Superior temporal gyrus (tissue), 1 donor: ENCODE measurements around the gene GPR149.

Experiments
- DNase-seq: peaks from one replicate; pipeline ENCODE4 v3.0.0-alpha.2; 2016; ENCODE audit errors: extremely low spot score

The GPR149 gene

DNA sequence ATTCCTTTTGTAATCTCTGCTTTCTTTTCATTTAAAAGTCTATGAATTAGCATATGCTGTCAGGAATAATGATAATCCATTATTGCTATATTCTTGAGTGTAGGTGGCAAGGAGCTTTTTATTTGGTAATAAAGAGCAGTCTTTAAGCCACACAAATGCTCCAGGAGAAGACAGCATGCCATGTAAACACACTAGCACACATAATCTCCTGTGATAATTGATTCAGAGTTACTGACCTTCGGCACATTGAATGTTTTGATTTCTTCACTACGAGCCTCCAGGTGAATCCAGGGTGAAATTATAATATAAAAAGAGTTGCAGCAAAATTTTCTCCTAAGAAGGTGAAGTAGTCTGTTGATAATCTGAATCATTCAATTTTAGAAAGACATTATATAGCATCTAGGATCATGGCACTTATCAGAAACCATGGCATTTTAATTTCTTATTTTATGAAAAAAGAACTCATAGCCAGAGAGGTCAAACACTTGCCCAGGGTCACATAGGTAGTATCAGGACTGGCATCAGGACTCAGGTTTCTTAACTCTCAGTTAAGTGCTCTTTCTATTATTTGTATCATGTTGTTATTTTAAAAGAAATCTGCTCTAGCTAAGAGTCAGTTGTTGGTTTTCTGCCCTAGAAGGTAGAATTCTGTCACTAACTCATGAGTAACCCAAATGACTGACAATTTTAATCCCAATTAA, 84.4 kb downstream of the GPR149 start:
- DNase-seq: no peak

DNA sequence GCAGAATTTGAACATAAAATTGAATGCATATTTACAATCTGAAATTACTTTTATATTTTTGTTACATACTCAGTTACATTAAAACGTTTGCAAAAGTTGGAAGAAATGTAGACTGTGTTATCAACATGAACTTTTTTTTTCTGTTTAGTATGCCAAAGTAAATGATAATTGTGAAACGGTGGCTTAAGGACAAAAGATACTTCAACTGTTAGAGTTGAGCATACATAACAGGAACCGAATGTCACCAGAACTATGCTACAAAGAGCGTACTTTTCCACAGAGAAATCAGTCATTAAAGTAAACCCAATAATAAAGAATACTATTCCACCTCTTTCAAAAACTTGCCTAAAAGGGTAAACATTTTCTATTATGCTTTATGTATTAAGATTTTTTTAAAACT, 91.4 kb downstream of the GPR149 start:
- DNase-seq: no peak

DNA sequence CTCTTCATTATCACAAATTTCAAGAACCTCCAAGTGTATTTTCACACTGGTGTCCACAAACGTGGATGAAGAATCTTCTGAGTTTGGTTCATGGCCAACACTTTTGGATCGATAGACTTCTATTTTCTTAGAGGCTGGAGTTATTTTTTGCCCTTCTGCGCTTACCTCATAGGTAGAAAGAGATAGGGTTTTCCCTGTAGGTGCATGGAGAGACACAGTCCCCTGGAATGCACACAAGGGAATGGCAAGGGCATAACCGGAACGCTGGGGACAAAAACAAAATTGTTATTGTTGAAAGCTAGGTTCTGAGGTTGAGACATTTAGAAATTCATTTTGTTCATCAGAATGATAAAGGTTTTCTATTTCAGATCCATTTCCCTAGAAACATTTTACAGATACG, 92.0 kb downstream of the GPR149 start:
- no peak for DNase-seq

DNA sequence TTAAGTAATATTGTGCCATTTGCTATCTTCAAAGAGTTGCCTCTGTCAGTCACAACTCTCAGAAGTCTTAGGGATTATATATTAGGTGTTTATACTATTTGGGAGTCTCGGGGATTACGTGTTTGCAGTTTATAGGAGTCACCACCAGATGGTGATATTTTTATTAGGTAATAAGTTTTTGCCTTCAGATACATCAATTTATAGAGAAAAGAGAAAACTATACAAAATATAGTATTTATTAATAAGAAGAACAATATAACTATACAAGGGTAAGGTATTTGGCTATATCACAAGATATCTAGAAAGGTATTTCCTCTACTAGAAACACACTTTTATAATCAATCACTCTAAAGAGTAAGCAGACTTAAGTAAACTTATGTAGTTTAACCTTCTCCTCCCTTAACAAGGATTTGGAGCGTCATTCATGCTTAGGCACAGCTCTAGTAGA, 95.0 kb downstream of the GPR149 start:
- DNase-seq: peak; percentile 72

DNA sequence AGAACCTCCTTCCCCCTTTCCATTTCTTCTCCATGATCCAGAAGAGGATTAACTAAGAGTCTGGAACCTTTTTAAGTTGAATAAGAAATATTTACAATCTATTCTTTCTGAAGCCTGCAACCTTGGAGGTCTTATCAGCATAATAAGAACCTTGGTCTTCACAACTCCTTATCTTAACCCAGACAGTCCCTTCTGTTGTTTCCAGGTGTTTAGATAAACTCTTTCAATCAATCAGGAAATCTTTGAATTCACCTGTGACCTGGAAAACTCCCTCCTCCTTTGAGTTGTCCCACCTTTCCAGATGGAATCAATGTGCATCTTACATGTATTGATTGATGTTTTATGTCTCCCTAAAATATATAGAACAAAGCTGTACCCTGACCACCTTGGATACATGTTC, 102.1 kb downstream of the GPR149 start:
- DNase-seq: no peak

DNA sequence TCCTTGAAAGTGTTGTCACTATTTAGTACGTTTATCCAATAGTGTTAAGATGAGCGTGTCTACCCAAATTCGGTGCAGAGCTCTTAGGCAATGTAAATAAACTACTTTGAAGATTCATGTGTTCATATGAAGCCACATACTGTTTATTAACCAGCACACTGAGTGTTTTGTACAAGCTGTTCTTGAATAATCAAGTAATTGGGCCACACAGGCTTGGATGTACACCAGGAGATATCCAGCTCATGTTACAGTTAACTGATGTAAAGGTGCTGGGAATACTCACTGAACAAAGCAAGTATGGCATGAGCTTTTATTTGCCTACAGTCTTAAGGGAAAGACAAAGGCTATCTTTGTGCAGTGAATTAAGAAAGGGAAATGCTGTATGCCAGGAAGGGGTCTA, 105.1 kb downstream of the GPR149 start:
- DNase-seq: no peak

DNA sequence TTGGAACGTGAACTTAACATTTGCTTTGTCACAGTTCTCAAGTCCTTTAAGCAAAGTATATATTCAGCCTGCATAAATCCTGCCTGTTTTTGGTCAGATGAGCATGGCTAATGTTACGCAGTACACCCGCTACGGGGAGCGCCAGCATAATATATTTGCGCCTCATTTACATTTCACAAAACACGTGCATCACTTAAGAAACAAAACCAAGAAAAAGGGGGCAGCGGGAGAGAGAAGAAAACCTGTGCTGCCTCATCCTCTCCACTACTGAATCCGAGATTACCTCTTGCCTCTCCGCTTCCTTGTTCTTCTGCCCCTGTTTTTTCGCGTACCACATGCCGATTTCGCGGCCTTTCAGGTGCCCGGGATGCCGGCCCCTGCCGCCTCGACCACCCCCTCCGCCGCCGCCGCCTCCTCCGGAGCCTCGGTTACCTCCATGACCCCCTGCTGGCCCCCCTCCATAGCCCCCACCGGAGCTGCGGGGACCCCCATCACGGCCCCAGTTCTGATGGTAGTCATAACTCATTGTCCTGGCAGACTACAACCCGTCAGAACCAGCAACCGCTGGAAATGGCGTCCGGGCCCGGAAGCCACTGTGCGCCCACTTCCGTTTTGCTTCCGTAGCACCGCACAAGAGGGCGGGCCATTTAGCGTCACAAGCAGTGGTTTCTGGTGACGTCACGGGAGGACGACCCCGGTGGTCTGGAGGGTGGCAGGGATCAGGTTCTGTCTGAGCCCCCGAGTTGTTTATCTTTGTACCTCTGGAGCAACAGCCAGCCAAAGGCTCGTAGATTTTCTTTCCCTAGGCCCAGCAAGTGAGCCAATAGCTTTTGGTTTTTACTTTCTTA, 105.9 kb downstream of the GPR149 start, which contains the start of gene DHX36:
Gene DHX36 (minus strand): TSS at position 597 of the 848 bp plus-strand sequence. CDS start 71 bp downstream, at position 526.
- DNase-seq: peak; percentile 93

DNA sequence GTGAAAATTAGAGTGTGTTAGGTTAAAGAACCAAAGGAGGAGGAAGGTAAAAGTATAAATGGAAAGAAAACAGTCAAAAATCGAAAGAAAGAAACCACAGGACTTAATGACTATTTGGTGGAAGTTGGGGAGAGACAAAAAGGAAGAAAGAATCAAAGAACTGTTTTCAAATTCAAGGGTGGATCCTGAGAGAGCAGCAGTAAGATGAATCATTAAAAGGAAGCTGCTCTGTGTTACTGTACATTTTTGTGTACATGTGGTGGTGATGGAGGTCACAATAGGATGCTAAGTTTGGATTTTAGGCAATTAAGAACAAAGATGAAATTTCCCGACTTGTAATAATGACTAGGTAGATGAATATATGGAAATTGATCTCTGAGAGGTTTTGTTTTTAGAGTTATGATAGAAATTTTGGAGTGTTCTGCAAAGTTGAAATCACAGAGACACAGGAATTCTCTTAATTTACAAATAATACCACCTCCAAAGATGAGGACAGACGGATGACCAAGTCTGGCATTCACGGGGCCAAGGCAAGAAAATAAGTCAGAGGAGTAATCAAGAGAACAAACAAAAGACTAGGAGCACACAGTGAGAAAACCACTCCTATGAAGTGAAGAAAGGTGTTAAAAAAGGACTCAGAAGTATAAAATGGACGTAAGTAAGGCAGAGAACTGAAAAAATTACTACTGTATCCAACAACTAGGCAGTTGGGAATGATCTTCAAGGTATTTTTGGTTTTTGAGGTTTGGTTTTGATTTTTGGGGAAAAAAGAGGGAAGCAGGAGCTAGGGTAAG, 112.8 kb downstream of the GPR149 start:
- no peak for DNase-seq

DNA sequence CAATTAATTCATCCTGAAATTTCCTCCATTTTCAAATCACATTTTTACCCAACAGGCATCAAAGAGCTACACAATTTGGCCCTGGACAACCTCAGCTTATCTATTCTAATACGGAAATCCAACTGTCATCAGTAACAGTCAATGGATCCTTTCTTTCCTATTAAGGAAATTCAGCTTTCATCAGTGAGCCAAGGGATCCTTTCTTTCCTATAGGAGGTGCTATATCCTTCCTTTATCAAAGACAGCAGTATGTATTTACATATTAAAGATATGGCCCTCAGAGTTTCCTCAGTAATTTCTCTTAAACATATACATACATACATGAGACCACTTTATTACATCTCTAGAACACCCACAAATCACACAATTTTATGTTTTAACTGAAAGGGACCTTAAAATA, 115.8 kb downstream of the GPR149 start:
- no peak for DNase-seq

DNA sequence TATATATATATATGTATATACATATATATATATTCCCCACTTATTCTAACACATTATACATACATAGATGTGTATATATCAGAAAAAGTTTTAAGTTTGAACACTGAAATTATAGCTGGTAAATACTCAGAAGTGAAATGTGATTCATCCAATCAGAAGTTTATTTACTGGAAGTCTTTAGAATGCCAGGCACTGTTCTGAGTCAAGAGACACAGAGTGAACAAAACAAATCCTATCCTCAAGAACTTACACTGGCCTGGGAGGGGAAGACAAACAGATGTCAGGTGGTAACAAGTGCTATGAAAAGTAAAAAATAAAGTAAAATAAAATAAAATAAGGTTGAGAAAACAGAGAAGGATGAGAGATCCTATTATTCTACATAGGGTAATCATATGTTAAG, 119.2 kb downstream of the GPR149 start:
- no peak for DNase-seq

DNA sequence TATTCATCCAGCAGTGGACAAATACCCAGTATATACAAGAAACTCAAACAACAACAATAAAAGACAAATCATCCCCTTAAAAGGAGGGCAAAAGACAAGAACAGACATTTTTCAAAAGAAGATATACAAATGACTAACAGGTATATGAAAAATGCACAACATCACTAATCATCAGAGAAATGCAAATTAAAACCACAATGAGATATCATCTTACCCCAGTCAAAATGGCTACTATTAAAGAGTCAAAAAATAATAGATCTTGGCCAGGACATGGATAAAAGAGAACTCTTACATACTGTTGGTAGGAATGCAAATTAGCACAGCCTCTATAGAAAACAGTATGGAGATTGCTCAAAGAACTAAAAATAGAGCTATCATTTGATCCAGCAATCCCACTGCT, 122.6 kb downstream of the GPR149 start:
- no peak for DNase-seq

DNA sequence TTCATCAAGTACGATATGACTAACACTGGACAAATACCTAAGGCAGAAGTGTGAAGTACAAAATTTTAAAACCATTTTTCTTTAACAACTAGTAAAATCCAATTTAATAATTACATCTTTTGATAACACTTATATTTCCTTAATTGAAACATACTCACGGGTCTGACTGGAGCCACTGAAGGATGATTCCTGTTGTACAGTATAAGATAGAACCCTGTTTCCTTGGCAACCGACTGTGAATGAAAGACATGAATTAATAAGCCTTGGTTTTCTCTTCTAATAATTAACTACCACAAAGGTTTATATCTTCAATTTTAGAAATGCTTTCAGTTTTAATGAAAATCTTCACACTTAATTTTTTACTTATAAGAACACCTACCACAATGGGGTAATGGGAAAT, 125.1 kb downstream of the GPR149 start:
- no peak for DNase-seq

DNA sequence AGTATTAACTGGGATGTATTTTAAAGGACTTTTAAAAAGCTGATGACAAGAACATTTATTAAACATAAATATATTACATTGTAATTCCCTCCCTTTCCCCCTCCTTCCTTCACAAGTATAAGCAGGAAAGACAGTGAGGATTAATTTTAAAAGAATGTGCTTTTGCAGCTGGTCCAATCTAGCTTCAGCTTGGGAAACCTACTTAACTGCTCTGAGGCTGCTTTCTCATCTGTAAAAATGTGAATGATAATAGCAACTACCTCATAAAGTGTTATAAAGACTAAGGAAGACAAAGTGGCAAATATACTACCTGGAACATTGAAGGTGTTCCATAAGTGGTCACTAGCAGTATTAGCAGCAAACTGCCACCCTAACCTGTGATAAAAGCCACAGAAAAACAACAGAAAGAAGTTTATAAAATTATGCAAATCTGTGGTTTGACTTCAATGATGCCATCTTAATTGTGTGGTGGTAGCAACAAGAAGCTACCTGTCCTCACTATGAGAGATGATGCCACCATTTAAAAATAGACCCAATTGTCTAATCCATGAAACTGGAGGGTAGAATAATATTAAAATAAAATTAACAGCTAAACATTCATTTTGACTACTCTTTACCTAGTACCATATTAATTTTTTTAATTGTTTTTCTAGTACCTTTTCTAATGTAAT, 125.7 kb downstream of the GPR149 start:
- DNase-seq: no peak

DNA sequence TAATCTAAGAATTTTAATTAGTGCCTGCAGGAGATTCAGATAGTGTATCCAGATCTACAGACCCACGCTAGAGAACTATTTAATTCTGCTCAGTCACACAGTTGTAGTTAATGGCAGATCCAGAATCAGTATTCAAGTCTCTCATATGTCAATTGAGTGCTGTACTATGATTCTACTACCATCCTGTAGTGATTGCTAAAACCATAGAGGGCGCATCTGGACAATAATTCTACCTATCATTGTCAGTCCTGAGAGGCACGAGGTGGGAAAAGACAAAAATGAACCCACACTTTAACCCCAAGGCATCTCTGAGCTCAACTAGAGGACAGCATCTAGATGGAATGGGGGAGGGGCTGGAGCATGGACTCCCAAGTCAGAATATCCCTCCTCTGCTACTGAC, 128.4 kb downstream of the GPR149 start:
- DNase-seq: no peak

DNA sequence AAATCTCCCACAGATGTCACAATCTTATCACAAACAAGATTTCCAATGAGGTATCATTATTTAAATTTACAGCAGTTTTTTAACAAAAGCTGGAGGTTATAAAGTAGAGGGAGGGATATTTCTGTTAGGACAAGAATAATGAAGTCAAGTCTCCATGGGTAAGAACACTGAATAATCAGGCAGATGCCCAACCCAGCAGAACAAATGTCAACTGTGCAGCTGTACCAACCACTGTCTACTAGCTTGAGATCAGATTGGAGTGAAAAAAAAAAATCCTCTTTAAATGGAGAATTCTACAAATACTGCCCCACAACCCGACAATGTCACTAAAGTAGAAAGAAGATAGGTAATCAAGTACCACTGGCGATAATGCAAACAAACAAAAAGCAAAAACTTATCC, 136.0 kb downstream of the GPR149 start:
- no peak for DNase-seq

DNA sequence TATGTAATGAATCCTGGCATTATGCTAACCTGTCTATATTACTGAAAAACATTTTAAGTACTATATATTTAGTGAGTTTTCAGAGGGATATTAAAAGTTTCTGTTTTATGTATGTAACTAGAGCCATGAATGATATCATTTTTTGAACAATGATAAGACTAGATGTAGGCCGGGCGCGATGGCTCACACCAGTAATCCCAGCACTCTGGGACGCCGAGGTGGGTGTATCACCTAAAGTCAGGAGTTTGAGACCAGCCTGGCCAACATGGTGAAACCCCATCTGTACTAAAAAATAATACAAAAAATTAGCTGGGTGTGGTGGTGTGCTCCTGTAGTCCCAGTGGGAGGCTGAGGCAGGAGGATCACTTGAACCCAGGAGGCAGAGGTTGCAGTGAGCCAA, 139.8 kb downstream of the GPR149 start:
- DNase-seq: no peak
